Measurements from ENCODE around the gene CRISPLD2.
A peak's percentile ranks its signal among the peaks of the same experiment; 100 is the strongest.
"Not testable (repeated sequence)": the region's sequence is repeated elsewhere in the genome, so short reads cannot be mapped to it uniquely, and the experiment has no call there.

Gene CRISPLD2

DNA sequence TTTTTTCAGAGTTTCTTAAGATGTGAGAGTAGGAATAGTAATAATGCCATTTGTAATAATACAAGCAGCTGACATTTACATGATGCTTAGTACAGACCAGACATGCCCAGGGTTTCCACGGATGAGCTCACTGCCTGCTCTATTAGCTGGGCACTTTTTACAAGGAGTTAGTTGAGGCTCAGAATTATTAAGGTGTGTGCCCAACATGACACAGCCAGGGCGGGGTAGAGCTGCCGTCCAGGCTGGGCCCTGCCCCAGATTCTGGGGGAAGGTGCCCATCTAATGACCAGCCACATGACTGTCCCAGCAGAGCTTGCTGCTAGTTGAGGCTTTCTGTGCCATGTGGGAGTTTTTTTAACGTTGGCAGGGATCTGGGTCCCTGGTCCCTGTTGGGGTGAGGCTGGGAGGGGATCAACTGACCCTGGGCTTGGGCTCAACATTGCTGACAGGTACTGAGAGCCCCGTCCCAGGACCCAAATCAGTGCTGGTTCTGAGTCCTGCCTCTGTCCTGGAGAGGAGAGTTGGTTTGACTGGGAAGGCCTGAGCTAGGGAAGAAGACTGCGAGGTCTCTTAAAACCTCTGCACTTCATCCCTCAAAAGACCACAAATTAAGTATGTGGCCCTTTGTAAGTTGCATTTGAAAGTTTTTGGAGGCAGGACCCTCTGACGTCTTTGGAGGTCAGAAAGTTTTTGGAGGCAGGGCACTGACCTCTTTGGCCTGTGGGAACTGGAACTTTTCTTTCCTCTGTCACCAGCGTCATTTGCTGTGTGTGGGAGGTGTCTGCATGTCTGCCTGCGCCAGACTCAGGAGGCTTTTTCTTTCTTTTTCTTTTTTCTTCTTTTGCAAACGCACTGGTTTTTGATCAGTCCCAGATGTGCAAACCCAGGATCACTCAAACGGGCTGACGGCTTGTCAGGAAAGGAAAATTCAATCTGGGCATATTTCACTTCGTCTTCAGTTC is 2.2 kb downstream of the CRISPLD2 start:
- no peak for DNase-seq

GRCh38 chr16:84822990-84823389 is 3.2 kb downstream of the CRISPLD2 start:
- DNase-seq: no peak

DNA sequence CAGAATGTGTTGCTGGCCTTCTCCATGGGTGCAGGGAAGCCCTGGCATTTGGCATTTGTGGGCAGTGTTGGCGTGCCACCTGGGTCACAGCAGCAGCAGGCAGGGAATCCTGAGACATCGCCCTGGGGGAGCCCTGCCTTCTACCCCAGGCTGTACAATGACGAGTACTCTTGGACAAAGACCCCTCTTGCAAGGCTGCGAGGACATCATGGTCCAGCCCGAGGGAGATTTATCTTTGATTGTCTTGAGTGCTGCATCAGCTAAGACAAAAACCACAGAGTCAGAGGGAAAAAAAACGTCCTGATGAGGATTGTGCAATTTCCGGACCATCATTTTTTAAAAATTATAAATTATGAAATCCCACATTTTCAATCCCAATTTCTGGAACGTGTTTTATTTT is 3.7 kb downstream of the CRISPLD2 start:
- no peak for DNase-seq

- no peak for DNase-seq
Measured at GRCh38 chr16:84823926-84824325, 4.1 kb downstream of the CRISPLD2 start.

DNA sequence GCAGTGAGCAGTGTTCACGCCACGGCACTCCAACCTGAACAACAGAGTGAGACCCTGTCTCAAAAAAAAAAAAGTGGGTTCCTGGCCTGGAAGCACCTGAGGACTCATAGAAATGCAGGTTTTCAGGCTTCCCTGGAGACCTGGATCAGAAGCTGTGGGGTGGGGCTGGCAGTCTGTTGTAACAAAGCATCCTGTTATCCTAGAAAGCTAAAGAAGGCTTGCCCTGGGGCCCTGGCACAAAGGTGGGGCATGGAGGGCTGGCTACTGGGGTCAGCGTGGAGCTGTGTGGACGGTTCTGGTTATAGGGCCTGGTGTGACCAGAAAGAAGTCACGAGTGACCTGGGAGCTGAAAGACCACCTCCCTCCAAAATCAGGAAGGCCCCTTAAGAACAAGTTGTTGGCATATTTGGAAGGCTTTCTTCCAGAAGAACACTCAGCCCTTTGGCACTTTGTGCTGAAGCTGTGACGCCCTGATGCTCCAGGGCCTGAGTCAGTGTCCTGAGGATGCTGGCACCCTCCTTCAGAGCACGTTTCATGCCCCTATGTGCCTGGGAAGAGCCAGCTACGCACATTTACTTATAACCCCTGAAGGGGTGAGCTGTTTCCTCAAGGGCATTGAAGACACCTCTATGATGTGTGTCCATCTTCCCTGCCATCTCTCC is 6.2 kb downstream of the CRISPLD2 start:
- DNase-seq: no peak

- no peak for DNase-seq
Measured at GRCh38 chr16:84826558-84826941, 6.8 kb downstream of the CRISPLD2 start.

GRCh38 chr16:84827131-84827574 is 7.4 kb downstream of the CRISPLD2 start:
- DNase-seq: no peak

DNA sequence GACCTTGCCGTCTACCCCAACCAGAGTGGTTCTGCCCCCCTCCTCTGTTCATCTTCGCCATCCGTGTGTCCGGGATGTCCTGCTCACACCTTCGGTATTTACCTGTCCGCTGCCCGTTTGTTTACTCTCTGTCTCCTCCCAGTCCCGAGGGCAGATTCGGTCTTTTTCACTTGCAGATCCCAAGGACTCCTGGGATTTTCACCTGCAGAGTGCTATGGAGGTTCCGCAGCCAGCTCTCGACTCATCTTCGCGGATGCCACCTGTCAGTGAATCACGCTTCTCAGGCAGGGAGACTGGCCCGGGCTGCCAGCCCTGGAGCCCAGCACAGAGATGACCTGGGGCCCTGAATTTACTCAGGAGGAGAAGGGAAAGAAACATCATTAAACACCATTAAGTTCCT is 8.1 kb downstream of the CRISPLD2 start:
- no peak for DNase-seq

GRCh38 chr16:84828322-84828721 is 8.5 kb downstream of the CRISPLD2 start:
- no peak for DNase-seq

- DNase-seq: peak in 15 of 51 donors; percentile 5 to 46 (median 21)
Measured at GRCh38 chr16:84829168-84829965, 9.6 kb downstream of the CRISPLD2 start.

GRCh38 chr16:84830765-84831384 is 11.1 kb downstream of the CRISPLD2 start:
- no peak for DNase-seq

DNA sequence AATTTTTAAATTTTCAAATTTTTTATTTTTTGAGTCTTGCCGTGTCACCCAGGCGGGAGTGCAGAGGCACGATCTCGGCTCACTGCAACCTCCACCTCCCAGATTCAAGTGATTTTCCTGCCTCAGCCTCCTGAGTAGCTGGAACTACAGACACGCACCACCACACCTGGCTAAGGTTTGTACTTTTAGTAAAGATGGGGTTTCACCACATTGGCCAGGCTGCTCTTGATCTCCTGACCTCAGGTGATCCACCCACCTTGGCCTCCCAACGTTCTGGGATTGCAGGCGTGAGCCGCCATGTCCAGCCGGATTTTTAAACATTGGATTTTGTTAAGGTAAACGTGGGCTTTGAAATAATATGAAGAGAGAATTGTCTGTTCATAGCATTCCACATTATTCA is 11.9 kb downstream of the CRISPLD2 start:
- DNase-seq: not testable (repeated sequence)

DNA sequence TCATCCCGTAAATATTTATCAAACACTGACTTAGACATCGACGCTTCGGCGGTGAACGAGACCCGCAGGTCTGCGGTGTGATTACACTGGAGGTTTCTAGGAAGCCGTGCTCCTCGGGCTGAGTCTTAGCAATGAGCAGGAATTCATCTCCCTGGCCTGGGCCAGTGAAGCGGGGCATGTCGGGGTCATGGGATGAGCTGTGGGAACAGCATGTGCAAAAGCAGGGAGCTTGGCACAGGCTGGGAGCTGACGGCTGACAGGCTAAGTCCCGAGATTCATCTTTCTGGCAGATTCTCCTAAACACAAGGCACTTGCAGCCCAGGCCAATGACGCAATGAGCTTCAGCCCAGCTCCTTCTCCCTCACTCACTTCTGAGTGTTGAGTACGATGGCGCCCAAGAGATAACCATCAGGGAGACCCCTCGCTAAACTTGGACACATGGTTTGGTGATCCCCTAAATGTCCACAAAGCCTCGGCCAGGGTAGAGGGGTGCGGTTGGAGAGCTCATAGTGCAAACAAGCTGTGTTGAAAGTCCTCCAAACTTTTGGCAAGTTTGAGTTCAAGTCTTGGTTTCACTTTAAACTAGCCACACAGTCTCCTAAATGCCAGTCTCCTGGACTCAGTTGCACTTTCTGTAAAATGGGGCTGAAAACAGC is 12.8 kb downstream of the CRISPLD2 start:
- no peak for DNase-seq

- DNase-seq: no peak
Measured at GRCh38 chr16:84833144-84833500, 13.3 kb downstream of the CRISPLD2 start.

- no peak for DNase-seq
Measured at GRCh38 chr16:84833542-84834402, 14.0 kb downstream of the CRISPLD2 start.

DNA sequence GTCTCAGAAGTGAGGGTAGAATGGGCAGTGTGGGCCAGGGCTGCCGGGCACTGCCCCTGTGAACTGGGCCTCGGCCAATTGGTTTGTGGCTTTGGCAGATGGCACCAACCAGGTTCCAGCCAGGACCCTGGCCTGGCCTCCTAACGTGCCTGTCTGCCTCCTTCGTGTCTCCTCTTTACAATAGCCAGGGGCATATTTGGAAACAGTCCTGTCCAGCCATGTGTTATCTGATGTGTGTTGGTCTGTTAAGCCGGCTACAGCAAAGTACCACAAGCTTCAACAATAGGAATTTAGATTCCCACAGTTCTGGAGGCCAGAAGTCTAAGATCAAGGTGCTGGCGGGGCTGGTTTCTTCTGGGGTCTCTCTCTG is 14.6 kb downstream of the CRISPLD2 start:
- DNase-seq: no peak

DNA sequence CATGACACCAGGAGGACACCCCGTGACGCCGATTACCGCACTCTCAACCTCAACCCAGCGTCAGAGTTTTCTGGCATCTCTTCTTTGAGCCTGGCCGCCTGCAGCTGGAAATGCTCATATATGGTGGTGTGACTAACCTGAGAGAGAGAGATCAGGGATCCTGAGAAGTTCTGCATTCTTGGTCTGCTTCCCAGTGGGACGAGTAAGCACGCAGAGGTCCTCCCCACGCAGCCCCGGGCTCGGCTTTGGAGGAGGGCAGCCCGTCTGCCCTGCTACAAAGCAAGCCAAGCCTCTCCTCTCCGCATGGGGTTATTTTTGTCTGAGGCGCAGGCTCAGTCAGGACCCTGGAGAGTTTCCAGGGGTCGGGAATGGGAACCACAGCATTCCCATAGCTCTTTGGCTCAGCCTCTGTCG is 16.5 kb downstream of the CRISPLD2 start:
- DNase-seq: peak in 3 of 51 donors; percentile 3 to 8 (median 6)

DNA sequence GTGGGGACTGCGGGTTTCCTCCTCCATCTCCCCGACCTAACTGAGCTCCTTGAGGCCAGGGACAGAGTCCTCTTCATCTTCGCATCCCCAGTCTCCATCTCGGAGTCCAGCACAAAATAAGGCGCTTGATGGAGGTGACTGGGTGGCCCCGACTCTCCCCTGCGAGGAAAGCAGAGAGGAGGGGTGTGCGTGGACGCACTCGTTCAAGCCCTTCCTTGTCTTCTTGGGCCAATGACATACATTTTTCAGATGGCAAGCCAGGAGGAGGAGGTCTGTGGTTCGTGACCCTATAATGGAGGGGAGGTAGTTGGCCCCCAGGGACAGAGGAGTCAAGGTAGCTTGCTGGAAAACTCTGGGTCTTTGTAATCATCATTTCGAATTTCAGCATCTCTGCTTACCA is 17.2 kb downstream of the CRISPLD2 start:
- DNase-seq: no peak

DNA sequence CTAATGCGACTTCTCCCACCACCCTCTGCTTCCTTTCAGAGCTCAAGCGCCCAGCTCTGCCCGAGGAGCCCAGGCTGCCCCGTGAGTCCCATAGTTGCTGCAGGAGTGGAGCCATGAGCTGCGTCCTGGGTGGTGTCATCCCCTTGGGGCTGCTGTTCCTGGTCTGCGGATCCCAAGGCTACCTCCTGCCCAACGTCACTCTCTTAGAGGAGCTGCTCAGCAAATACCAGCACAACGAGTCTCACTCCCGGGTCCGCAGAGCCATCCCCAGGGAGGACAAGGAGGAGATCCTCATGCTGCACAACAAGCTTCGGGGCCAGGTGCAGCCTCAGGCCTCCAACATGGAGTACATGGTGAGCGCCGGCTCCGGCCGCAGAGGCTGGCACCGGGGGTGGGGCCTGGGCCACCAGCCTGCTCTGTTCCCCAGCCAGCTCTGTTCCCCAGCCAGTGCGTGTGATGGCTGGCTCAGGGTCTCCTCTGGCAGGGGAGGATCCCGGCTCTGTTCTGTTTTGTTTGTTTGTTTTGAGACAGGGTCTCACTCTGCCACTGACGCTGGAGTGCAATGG is 18.7 kb downstream of the CRISPLD2 start:
- no peak for DNase-seq

- peak in 1 of 51 donors; percentile 9 for DNase-seq
Measured at GRCh38 chr16:84839054-84839453, 19.3 kb downstream of the CRISPLD2 start.
